ENCODE data around the gene NNT. TPM values are rescaled to one million over a fixed set of nuclear protein-coding genes. Genes with fewer than 3 reads are reported as not detected.

Gene NNT
- total and polyA plus RNA-seq, 9 of the 15 experiments (the other 6 are each of a cell fraction or from before 2014, with no cell fraction given): 21.9 to 68.6 (median 42.2) TPM

- TF ChIP-seq THRB (CRISPR knock-in tag; conservative IDR thresholded peaks at IDR 0.05): no peak
Observed at GRCh38 chr5:43691893-43692292, 88.9 kb downstream of the NNT start (continued).

DNA sequence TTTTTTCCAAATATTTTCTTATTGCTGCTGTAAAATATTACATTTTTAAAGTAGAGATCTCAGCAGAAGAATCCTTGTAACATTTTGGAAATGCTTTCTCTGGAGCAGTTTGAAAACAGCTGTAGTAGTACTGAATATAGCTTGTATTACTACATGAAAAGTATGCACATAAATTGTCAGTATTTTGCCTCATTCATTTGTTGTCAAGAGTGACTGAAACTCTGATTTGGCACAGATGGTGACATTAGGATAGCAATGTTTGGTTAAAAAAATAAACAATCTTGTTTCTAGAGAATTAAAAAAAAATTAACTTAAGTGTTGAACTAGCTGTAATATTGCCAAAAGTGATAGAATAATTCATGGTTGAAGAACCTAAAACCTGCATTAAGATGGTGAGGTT is 90.4 kb downstream of the NNT start:
- H3K4me2 ChIP-seq (ENCODE audit: insufficient read depth, low read length): no peak overlapping the region
- H3K36me3 ChIP-seq (ENCODE audit: control insufficient read depth, insufficient read depth, low read length): no peaks in the 10 kb centered on the region
- ChIA-PET CTCF (ENCODE audit: low intra/inter-chr PET ratio) (no interaction called here), POLR2A (no interaction called here)
- H3K4me1 ChIP-seq (replicated peaks in 1 of 2; ENCODE audit: control insufficient read depth in 2 of 2, insufficient read depth in 2 of 2, low read length in 2 of 2): no peaks in the 10 kb centered on the region
- no peak for DNase-seq (ENCODE audit: extremely low read depth in 1 of 4, low spot score in 3 of 4)
- intact Hi-C loops (cut with micrococcal nuclease) (no loop called here), in situ Hi-C loops (cut with MboI) (no loop called here)
- no peak overlapping the region for H3K9ac ChIP-seq (ENCODE audit: insufficient read depth in 1 of 2, low read depth in 2 of 2, low read length in 2 of 2)
- no peaks in the 10 kb centered on the region for H3K9me3 ChIP-seq (replicated peaks; ENCODE audit: control insufficient read depth, insufficient read depth, low read depth, low read length)
- H3K27me3 ChIP-seq (ENCODE audit: control insufficient read depth in 2 of 2, insufficient read depth in 2 of 2, low read length in 2 of 2): no peaks in the 10 kb centered on the region
- no peak for TF ChIP-seq DNMT1 (IDR thresholded peaks at IDR 0.05)
- TF ChIP-seq SNAPC5 (CRISPR knock-in tag; IDR thresholded peaks at IDR 0.05): no peak
- TF ChIP-seq ZNF668 (CRISPR knock-in tag; IDR thresholded peaks at IDR 0.05): no peak
- TF ChIP-seq THRAP3 (IDR thresholded peaks at IDR 0.05; ENCODE audit: borderline replicate concordance): no peak
- no peak for TF ChIP-seq SPI1 (IDR thresholded peaks at IDR 0.05; ENCODE audit: borderline replicate concordance, low read depth, low read length)
- no peak for TF ChIP-seq ZFX (CRISPR knock-in tag; IDR thresholded peaks at IDR 0.05)
- no peak for TF ChIP-seq FOXJ3 (CRISPR knock-in tag; IDR thresholded peaks at IDR 0.05)
- FAIRE-seq: no peak
- BruUV-seq (replicated peaks): no TSS peak
- no peaks in the 10 kb centered on the region for H3K9me1 ChIP-seq (ENCODE audit: control insufficient read depth, insufficient read depth, low read length)
- no peak overlapping the region for H3K27ac ChIP-seq (ENCODE audit: extremely low read depth, low read depth, low read length)
- H4K20me1 ChIP-seq (replicated peaks; ENCODE audit: control insufficient read depth, insufficient read depth, low read length): no peaks in the 10 kb centered on the region
- no peak for ATAC-seq
- no peaks in the 10 kb centered on the region for H3K79me2 ChIP-seq (ENCODE audit: control insufficient read depth, insufficient read depth, low read length)
- H3K4me3 ChIP-seq: no peak overlapping the region
- H2AFZ ChIP-seq (ENCODE audit: low read depth, low read length): no peak overlapping the region

All from K562 (cell line).